Transverse colon (tissue), 3 donors: Measurements from ENCODE around the gene IRF5.

Experiments
- POLR2A ChIP-seq: fragments of 450-650 bp; IDR thresholded peaks from one replicate; pipeline ENCODE4 v1.6.1; 2016; ENCODE audit warnings: antibody characterized with exemption, mild to moderate bottlenecking, moderate library complexity
- TF ChIP-seq, protein P1 (sequence below), 5 experiments: fragments of 200-600 bp in 3 of 5; fragments of 450-650 bp in 2 of 5; sonication (generic) in 3 of 5; IDR thresholded peaks; 1 replicate in 2 of 5; 2 replicates in 3 of 5; pipeline ENCODE4 v1.5.1; 2016 to 2017; ENCODE audit warnings: antibody characterized with exemption in 5 of 5, inconsistent platforms in 3 of 5, mild to moderate bottlenecking in 2 of 5, moderate library complexity in 1 of 5

DNA sequence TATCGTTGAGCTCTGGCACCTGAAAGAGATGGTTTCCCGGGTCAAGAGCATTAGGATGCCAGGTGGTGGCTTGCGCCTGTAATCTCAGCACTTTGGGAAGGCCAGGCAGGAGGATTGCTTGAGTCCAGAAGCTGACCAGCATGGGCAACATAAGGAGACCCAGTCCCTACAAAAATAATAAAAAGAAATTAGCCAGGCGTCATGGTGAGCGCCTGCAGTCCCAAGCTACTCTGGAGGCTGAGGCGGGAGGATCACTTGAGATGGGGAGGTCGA lies 21.1 kb upstream of the IRF5 start:
- TF ChIP-seq, protein P1, sequence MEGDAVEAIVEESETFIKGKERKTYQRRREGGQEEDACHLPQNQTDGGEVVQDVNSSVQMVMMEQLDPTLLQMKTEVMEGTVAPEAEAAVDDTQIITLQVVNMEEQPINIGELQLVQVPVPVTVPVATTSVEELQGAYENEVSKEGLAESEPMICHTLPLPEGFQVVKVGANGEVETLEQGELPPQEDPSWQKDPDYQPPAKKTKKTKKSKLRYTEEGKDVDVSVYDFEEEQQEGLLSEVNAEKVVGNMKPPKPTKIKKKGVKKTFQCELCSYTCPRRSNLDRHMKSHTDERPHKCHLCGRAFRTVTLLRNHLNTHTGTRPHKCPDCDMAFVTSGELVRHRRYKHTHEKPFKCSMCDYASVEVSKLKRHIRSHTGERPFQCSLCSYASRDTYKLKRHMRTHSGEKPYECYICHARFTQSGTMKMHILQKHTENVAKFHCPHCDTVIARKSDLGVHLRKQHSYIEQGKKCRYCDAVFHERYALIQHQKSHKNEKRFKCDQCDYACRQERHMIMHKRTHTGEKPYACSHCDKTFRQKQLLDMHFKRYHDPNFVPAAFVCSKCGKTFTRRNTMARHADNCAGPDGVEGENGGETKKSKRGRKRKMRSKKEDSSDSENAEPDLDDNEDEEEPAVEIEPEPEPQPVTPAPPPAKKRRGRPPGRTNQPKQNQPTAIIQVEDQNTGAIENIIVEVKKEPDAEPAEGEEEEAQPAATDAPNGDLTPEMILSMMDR (IDR thresholded peaks at IDR 0.05): no peak
- TF ChIP-seq POLR2A: no peak
